Skin epidermis (tissue), 12 donors: ENCODE data around the gene GOLGA3.

Source experiments
- H3K27ac ChIP-seq, 21 experiments: fragments of 200-600 bp; sonication (generic) in 11 of 21; one replicate each; pipeline ENCODE4 v1.5.0; 2020; ENCODE audit warnings: mild to moderate bottlenecking in 3 of 21, inconsistent platforms in 2 of 21, moderate library complexity in 2 of 21
- H3K4me3 ChIP-seq, 7 experiments: fragments of 200-600 bp; sonication (generic) in 2 of 7; one replicate each; pipeline ENCODE4 v1.5.0; 2020; ENCODE audit warnings: inconsistent platforms in 2 of 7, mild to moderate bottlenecking in 2 of 7, moderate library complexity in 1 of 7

GOLGA3 gene

GRCh38 chr12:132730353-132730752 lies 98.3 kb downstream of the GOLGA3 start:
- H3K27ac ChIP-seq: no peak overlapping the region
- no peak overlapping the region for H3K4me3 ChIP-seq

DNA sequence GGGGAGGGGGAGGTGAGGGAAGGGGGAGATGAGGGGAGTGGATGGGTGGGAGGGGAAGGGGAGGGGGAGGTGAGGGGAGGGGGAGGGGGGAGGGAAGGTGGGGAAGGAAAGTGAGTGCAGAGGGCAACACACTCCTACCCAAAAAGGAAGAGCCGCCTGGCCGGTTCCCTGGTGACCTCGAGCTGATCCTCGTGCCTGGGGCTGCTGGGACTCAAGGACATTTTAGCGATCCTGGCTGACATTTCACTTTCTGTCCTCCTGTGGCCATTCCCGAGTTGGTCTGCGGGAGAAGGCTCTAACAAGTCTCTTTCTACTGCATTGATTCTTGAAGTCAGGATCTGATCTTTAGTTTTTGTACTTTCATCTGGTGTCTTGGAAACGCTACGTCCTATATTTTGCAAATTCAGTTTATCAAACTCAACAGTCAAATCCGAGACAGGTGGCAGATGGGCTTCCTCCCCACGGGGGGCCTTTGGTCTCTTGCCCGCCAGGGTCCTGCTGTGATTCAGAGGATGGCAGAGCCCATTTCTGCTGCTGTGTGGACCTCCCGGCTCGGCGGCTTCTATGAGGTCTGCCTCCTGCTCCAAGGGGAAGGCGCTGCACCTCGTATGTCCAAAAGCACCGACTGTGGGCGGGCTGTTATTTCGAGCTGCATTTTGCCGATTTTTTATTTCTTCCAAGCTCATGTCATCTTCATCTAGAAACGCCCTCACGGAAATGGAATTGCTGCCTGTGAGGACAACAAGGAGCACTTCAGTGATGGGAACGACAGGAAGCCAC lies 98.9 kb downstream of the GOLGA3 start:
- H3K4me3 ChIP-seq: no peak overlapping the region
- no peak overlapping the region for H3K27ac ChIP-seq

DNA sequence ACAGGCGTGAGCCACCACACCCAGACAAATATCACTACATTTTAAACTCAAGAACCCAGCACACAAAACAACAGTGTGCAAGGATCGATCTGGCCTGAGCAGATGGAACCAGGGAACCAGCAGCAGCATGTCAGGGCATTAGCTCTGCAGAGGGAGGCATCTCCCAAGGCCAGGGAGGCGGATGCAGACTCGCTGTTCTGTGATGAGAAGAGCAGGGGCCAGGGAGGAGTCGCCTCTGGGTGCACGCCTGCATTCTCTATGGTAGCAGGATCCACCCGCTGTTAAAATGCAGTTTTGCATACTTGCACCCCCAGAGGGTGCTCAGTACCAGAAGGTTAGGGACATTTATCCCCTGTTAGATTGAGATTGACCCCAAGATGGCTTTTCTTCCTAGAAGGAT lies 100.2 kb downstream of the GOLGA3 start:
- Histone ChIP-seq H3K27ac (no peak overlapping the region), H3K4me3 (no peak overlapping the region)

- no peak overlapping the region for H3K27ac ChIP-seq
Measured at GRCh38 chr12:132727091-132727794, 101.4 kb downstream of the GOLGA3 start.

GRCh38 chr12:132726386-132726785 lies 102.3 kb downstream of the GOLGA3 start:
- Histone ChIP-seq H3K4me3 (no peak overlapping the region), H3K27ac (no peak overlapping the region)

More at GRCh38 chr12:132727091-132727794, 101.4 kb downstream of the GOLGA3 start:
- H3K4me3 ChIP-seq: no peak overlapping the region

DNA sequence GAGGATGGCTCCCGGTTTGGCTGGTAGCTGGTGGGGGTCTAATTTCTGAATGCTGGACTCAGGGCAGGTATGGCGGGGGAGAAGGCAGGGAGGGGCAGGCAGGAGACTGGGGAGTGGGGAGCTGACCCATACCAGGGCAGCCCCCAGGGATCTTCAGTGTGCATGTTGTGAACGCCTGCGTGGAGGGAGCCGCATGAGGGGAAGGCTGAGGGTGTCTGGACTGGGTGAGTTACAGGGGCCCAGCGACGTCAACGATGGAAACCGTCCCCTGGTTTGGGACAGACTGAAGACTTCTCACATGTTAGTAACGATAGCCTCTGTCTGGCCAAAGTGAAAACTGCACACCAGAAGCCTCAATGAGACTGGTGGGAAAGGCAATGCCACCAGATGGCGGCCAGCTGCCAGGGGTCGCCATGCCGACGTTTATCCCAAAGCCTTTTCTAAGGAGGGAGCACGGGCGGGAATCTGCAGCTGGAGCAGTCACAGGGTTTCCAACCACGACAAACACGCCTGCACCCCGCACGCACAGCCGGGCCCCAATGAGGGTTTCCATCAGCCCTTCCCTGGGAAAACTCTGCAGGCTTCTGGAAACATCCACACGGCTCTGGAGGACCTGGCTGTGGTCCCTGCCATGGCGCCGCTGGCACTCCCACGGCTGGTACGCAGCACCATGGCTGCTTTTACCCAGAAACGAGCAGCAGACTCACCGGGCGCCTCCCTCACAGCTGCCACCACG lies 104.0 kb downstream of the GOLGA3 start:
- Histone ChIP-seq H3K4me3 (no peak overlapping the region), H3K27ac (no peak overlapping the region)

DNA sequence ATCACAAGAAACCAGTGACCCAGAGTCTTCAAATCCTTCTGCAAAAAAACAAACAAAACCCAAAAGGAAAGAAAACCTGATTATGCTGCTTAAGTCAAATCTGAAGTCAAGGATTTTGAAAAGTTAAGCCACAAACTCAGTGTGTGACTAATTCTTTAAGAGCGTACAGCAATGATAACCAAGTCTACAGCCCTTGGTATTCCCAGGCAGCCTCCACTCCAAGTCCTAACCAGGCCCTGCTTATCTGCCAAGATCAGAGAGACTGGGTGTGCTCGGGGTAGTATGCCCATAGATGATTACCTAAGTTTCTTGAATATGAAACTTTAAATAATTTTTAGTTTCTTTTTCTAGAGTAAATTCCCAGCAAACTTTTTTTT lies 104.9 kb downstream of the GOLGA3 start:
- H3K4me3 ChIP-seq: no peak overlapping the region
- H3K27ac ChIP-seq: peak overlapping the region in 1 of 21 experiments; percentile 42

- Histone ChIP-seq H3K4me3 (no peak overlapping the region), H3K27ac (no peak overlapping the region)
Measured at GRCh38 chr12:132723015-132723763, 105.5 kb downstream of the GOLGA3 start.

- no peak overlapping the region for H3K27ac ChIP-seq
- no peak overlapping the region for H3K4me3 ChIP-seq
Measured at GRCh38 chr12:132720606-132721345, 107.9 kb downstream of the GOLGA3 start.

DNA sequence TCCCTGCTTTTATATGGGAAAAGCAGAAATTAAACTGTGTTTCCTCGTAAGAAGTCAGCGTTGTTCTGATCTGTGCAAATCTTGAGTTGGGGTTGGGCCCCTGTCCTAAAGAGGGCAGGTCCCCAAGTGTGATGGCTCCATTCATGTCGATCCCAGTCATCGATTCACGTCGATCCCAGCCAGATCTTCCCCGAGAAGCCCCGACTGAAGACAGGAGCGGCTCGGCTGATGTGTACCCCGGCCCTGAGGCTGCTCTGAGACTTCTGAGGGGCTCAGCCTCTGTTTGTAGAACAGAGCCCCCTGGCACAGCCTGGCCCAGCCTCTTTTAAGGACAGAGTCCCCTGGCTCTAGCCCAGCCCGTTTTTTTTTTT lies 108.7 kb downstream of the GOLGA3 start:
- Histone ChIP-seq H3K27ac (no peak overlapping the region), H3K4me3 (no peak overlapping the region)

GRCh38 chr12:132719141-132719953 lies 109.3 kb downstream of the GOLGA3 start:
- H3K27ac ChIP-seq: no peak overlapping the region

More at GRCh38 chr12:132719141-132719953, 109.3 kb downstream of the GOLGA3 start:
- no peak overlapping the region for H3K4me3 ChIP-seq
